Breast epithelium (tissue), 3 donors: Measurements from ENCODE around the gene ZNF503.

Source experiments
- CTCF ChIP-seq, 3 donors: fragments of 450-650 bp; IDR thresholded peaks; one replicate each; pipeline ENCODE4 v1.5.1; 2016 to 2017; ENCODE audit warnings: antibody characterized with exemption in 3 of 3, mild to moderate bottlenecking in 3 of 3, moderate library complexity in 3 of 3
- POLR2A ChIP-seq: fragments of 450-650 bp; IDR thresholded peaks from one replicate; pipeline ENCODE4 v1.6.1; 2016; ENCODE audit warnings: antibody characterized with exemption, mild to moderate bottlenecking, moderate library complexity

DNA sequence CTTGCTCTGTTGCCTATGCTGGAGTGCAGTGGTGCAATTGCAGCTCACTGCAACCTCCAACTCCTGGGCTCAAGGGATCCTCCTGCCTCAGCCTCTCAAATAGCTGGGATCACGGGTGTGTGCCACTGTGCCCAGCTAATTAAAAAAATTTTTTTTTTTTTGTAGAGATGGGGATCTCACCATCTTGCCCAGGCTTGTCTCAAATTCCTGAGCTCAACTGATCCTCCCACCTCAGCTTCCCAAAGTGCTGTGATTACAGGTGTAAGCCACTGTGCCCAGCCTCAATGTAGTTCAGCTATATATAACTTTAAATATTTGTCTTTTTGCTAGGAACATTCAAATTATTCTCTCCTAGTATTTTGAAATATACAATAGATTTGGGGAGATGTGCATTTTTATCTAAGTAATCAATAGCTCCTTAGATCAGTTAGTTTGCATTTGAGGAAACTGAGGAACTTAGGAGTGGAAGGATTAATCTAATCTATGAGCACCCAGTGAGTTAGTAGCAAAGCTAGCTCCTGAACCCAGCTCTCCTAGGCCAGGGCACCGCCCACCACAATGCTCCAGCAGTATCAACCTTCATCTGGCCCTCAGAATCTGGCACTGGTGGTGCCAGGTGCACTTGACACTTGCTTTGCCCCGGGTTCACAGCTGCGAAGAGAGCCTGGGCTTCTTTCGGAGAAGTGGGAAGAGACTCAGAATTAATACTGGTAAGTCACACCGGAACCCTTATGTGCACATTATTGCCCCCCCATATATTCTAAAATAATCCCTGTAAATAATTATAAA, 23.9 kb upstream of the ZNF503 start:
- TF ChIP-seq CTCF (IDR thresholded peaks at IDR 0.05): no peak
- TF ChIP-seq POLR2A: no peak
